Measurements from ENCODE around the gene LIPM.
A peak's percentile ranks its signal among the peaks of the same experiment; 100 is the strongest.

Gene LIPM

DNA sequence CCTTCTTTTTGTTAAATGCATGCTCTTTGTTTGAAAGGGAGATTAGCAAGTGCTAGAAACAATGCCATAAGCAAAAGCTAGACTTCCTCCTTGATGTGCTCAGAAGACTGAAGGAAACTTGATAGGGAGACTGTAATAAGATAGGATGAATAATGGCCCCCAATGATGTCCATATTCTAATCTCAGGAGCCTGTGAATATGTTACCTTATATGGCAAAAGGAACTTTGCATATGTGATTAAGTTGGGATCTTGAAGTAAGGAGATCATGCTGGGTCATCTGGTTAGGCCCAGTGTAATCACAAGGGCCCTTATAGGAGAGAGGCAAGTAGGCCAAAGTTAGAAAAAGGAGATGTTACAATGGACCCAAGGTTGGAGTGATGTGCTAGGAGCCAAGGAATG, 13.6 kb upstream of the LIPM start:
- Histone ChIP-seq H3K4me2 (ENCODE audit: low read depth, low read length, poor library complexity, severe bottlenecking) (no peak overlapping the region), H3K4me3 (ENCODE audit: low read length, poor library complexity, severe bottlenecking) (no peak overlapping the region), H3F3A (ENCODE audit: low read depth) (no peaks in the 10 kb centered on the region), H3K79me2 (ENCODE audit: insufficient read depth, low read length) (no peaks in the 10 kb centered on the region), H3K36me3 (ENCODE audit: insufficient read depth, low read length) (no peaks in the 10 kb centered on the region), H2AFZ (ENCODE audit: low read length) (no peak overlapping the region), H3K9me3 (ENCODE audit: insufficient read depth, low read depth, low read length) (no peaks in the 10 kb centered on the region), H4K20me1 (ENCODE audit: insufficient read depth, low read length, poor library complexity, severe bottlenecking) (no peaks in the 10 kb centered on the region), H3K27me3 (ENCODE audit: insufficient read depth, low read length, poor library complexity, severe bottlenecking) (no peaks in the 10 kb centered on the region), H3K4me1 (ENCODE audit: insufficient read depth, low read length, poor library complexity, severe bottlenecking) (peaks cover 16% of the 10 kb centered on the region), H3K9ac (ENCODE audit: low read depth, low read length, poor library complexity, severe bottlenecking) (no peak overlapping the region), H3K9me2 (replicated peaks; ENCODE audit: low read depth, low read length) (no peaks in the 10 kb centered on the region)
- TF ChIP-seq EZH2phosphoT487 (IDR thresholded peaks at IDR 0.05; ENCODE audit: borderline replicate concordance): no peak
- no peak for TF ChIP-seq CTCF (conservative IDR thresholded peaks at IDR 0.05; ENCODE audit: low read length)

- Histone ChIP-seq H3K36me3 (ENCODE audit: insufficient read depth, low read length) (no peaks in the 10 kb centered on the region), H3K9ac (ENCODE audit: low read depth, low read length, poor library complexity, severe bottlenecking) (no peak overlapping the region), H2AFZ (ENCODE audit: low read length) (no peak overlapping the region), H3K79me2 (ENCODE audit: insufficient read depth, low read length) (no peaks in the 10 kb centered on the region), H3K27me3 (ENCODE audit: insufficient read depth, low read length, poor library complexity, severe bottlenecking) (no peaks in the 10 kb centered on the region), H4K20me1 (ENCODE audit: insufficient read depth, low read length, poor library complexity, severe bottlenecking) (no peaks in the 10 kb centered on the region), H3K4me3 (ENCODE audit: low read length, poor library complexity, severe bottlenecking) (no peak overlapping the region), H3K4me2 (ENCODE audit: low read depth, low read length, poor library complexity, severe bottlenecking) (no peak overlapping the region), H3K4me1 (ENCODE audit: insufficient read depth, low read length, poor library complexity, severe bottlenecking) (peaks cover 21% of the 10 kb centered on the region), H3K9me3 (ENCODE audit: insufficient read depth, low read depth, low read length) (no peaks in the 10 kb centered on the region), H3K9me2 (replicated peaks; ENCODE audit: low read depth, low read length) (no peaks in the 10 kb centered on the region), H3F3A (ENCODE audit: low read depth) (no peaks in the 10 kb centered on the region)
- TF ChIP-seq EZH2phosphoT487 (IDR thresholded peaks at IDR 0.05; ENCODE audit: borderline replicate concordance): no peak
- peak; percentile 81 for TF ChIP-seq CTCF (conservative IDR thresholded peaks at IDR 0.05; ENCODE audit: low read length)
Measured at GRCh38 chr10:88791924-88792323, 10.6 kb upstream of the LIPM start.

- H3F3A ChIP-seq (ENCODE audit: low read depth): no peaks in the 10 kb centered on the region
- H3K36me3 ChIP-seq (ENCODE audit: insufficient read depth, low read length): no peaks in the 10 kb centered on the region
- no peaks in the 10 kb centered on the region for H3K9me3 ChIP-seq (ENCODE audit: insufficient read depth, low read depth, low read length)
- peaks cover 21% of the 10 kb centered on the region for H3K4me1 ChIP-seq (ENCODE audit: insufficient read depth, low read length, poor library complexity, severe bottlenecking)
- no peak overlapping the region for H3K4me2 ChIP-seq (ENCODE audit: low read depth, low read length, poor library complexity, severe bottlenecking)
- no peaks in the 10 kb centered on the region for H3K27me3 ChIP-seq (ENCODE audit: insufficient read depth, low read length, poor library complexity, severe bottlenecking)
- H4K20me1 ChIP-seq (ENCODE audit: insufficient read depth, low read length, poor library complexity, severe bottlenecking): no peaks in the 10 kb centered on the region
- H3K79me2 ChIP-seq (ENCODE audit: insufficient read depth, low read length): no peaks in the 10 kb centered on the region
- no peak overlapping the region for H3K4me3 ChIP-seq (ENCODE audit: low read length, poor library complexity, severe bottlenecking)
- H3K9me2 ChIP-seq (replicated peaks; ENCODE audit: low read depth, low read length): no peaks in the 10 kb centered on the region
- TF ChIP-seq CTCF (conservative IDR thresholded peaks at IDR 0.05; ENCODE audit: low read length): no peak
- TF ChIP-seq EZH2phosphoT487 (IDR thresholded peaks at IDR 0.05; ENCODE audit: borderline replicate concordance): no peak
- no peak overlapping the region for H3K9ac ChIP-seq (ENCODE audit: low read depth, low read length, poor library complexity, severe bottlenecking)
- H2AFZ ChIP-seq (ENCODE audit: low read length): 0 out of 2 replicates have a peak overlapping the region, but pooled peaks have one; percentile 13
Measured at GRCh38 chr10:88792661-88793060, 9.9 kb upstream of the LIPM start.
